NCI-H345 treated with DMSO at 0.1 percent for 48 hours (cell line): ENCODE measurements around the gene ESCO1.
"Not testable (repeated sequence)": the region's sequence is repeated elsewhere in the genome, so short reads cannot be mapped to it uniquely, and the experiment has no call there.

Experiments
- DNase-seq: peaks from one replicate; lab custom pipeline; 2025; ENCODE audit not compliant: unreplicated experiment; lab: John Stamatoyannopoulos, UW

The ESCO1 gene

GRCh38 chr18:21600526-21601410 is at the start of gene ESCO1:
Gene ESCO1, minus strand, starts transcription at chr18:21600704. Its CDS starts 25,861 bp downstream, at chr18:21574843.
- DNase-seq = peak; percentile 96

- DNase-seq = not testable (repeated sequence)
Observed at GRCh38 chr18:21640375-21640774, 39.9 kb upstream of the ESCO1 start.

- no peak for DNase-seq
Observed at GRCh38 chr18:21638822-21639221, 38.3 kb upstream of the ESCO1 start.

GRCh38 chr18:21636769-21637168 is 36.3 kb upstream of the ESCO1 start:
- DNase-seq = no peak

- DNase-seq = no peak
Observed at GRCh38 chr18:21634588-21635199, 34.2 kb upstream of the ESCO1 start.

GRCh38 chr18:21632393-21632792 is 31.9 kb upstream of the ESCO1 start:
- no peak for DNase-seq

GRCh38 chr18:21629089-21629832 is 28.8 kb upstream of the ESCO1 start:
- DNase-seq = no peak

- DNase-seq = not testable (repeated sequence)
Observed at GRCh38 chr18:21621640-21622039, 21.1 kb upstream of the ESCO1 start.

GRCh38 chr18:21612125-21613039 is 11.9 kb upstream of the ESCO1 start, which contains the start of gene SNRPD1:
Gene SNRPD1, plus strand, starts transcription at chr18:21612314. Its CDS starts 116 bp downstream, at chr18:21612430.
- peak; percentile 78 for DNase-seq

GRCh38 chr18:21611401-21612124 is 11.1 kb upstream of the ESCO1 start:
- not testable (repeated sequence) for DNase-seq

GRCh38 chr18:21605213-21605612 is 4.7 kb upstream of the ESCO1 start:
- no peak for DNase-seq

GRCh38 chr18:21604671-21605070 is 4.2 kb upstream of the ESCO1 start:
- no peak for DNase-seq

- no peak for DNase-seq
Observed at GRCh38 chr18:21602299-21602587, 1.7 kb upstream of the ESCO1 start.

GRCh38 chr18:21599585-21600525 is 649 bp downstream of the ESCO1 start:
- peak; percentile 45 for DNase-seq

- DNase-seq = no peak
Observed at GRCh38 chr18:21598726-21599584, 1.5 kb downstream of the ESCO1 start.

GRCh38 chr18:21597620-21598019 is 2.9 kb downstream of the ESCO1 start:
- DNase-seq = no peak

GRCh38 chr18:21593540-21594257 is 6.8 kb downstream of the ESCO1 start:
- DNase-seq = no peak
